HepG2 (cell line): ENCODE data around the gene METRNL. TPM values are rescaled to one million over a fixed set of nuclear protein-coding genes. Genes with fewer than 3 reads are reported as not detected.

ENCODE experiments used
- AGO1 ChIP-seq: fragments of 200-400 bp; formaldehyde crosslinking; IDR thresholded peaks from 2 replicates; pipeline ENCODE4 v1.6.1; 2017; ENCODE audit warnings: mild to moderate bottlenecking, low read depth, low read length, moderate library complexity; ENCODE audit not compliant: poor library complexity, severe bottlenecking
- GABPB1 ChIP-seq: IDR thresholded peaks from 2 replicates; pipeline ENCODE4 v1.6.1; 2016; ENCODE audit warnings: mild to moderate bottlenecking, missing genetic modification reagents, moderate library complexity, missing compliant biosample characterization
- HNRNPUL1 ChIP-seq: fragments of 200-400 bp; formaldehyde crosslinking; IDR thresholded peaks from 2 replicates; pipeline ENCODE4 v1.6.1; 2017; ENCODE audit warnings: low read depth, mild to moderate bottlenecking, low read length, moderate library complexity
- MTA1 ChIP-seq: sonication (generic); formaldehyde crosslinking; IDR thresholded peaks from 2 replicates; pipeline ENCODE4 v1.4.0; 2020; ENCODE audit warnings: missing genetic modification reagents, mild to moderate bottlenecking, borderline replicate concordance
- MTF2 ChIP-seq: sonication (generic); formaldehyde crosslinking; IDR thresholded peaks from 2 replicates; pipeline ENCODE4 v1.5.0; 2020; ENCODE audit warnings: missing genetic modification reagents, borderline replicate concordance
- NR3C1 ChIP-seq: sonication (generic); formaldehyde crosslinking; IDR thresholded peaks from 2 replicates; pipeline ENCODE4 v1.4.0; 2020; ENCODE audit warnings: missing genetic modification reagents
- NRL ChIP-seq: sonication (generic); formaldehyde crosslinking; IDR thresholded peaks from 2 replicates; pipeline ENCODE4 v1.5.0; 2020; ENCODE audit warnings: missing genetic modification reagents, mild to moderate bottlenecking, moderate library complexity, borderline replicate concordance
- THAP7 ChIP-seq: sonication (generic); formaldehyde crosslinking; IDR thresholded peaks from 2 replicates; pipeline ENCODE4 v1.8.1; 2023; ENCODE audit warnings: mild to moderate bottlenecking, missing genetic modification reagents
- ZFX ChIP-seq: sonication (generic); formaldehyde crosslinking; IDR thresholded peaks from 2 replicates; pipeline ENCODE4 v1.4.0; 2020; ENCODE audit warnings: mild to moderate bottlenecking, low read depth, missing genetic modification reagents, moderate library complexity
- ZNF281 ChIP-seq: sonication (generic); formaldehyde crosslinking; IDR thresholded peaks from 2 replicates; pipeline ENCODE4 v1.4.0; 2020; ENCODE audit warnings: missing genetic modification reagents, borderline replicate concordance
- ZNF674 ChIP-seq: sonication (generic); formaldehyde crosslinking; IDR thresholded peaks from 2 replicates; pipeline ENCODE4 v1.5.0; 2020; ENCODE audit warnings: low read depth, mild to moderate bottlenecking, missing genetic modification reagents
- polyA plus RNA-seq, 8 experiments: library from polyadenylated mRNA; depleted of rRNA in 3 of 8; stranded (reverse) in 7 of 8; unstranded in 1 of 8; fragments of >200 nt; fragmentation: Illumina TruSeq in 4 of 8; extraction: Trizol in 4 of 8; gene quantifications; 2 replicates each; pipeline versions ENCODE4 v1.2.1 to v1.2.3, GENCODE V29; 2011 to 2016; ENCODE audit warnings: low read depth in 4 of 8, missing spikeins in 1 of 8, mixed read lengths in 1 of 8; ENCODE audit not compliant: insufficient read depth in 1 of 8
- total RNA-seq, 5 experiments: library from RNA; depleted of rRNA; stranded (reverse); fragments of >200 nt; fragmentation: Illumina TruSeq; extraction: Trizol; gene quantifications; 2 replicates each; pipeline ENCODE4 v1.2.3, GENCODE V29; 2016; ENCODE audit warnings: low read depth in 1 of 5
- TF ChIP-seq, protein P1 (sequence below): sonication (generic); formaldehyde crosslinking; IDR thresholded peaks from 2 replicates; pipeline ENCODE4 v1.5.0; 2020; ENCODE audit warnings: missing genetic modification reagents, mild to moderate bottlenecking, borderline replicate concordance
- TF ChIP-seq, protein P2 (sequence below): sonication (generic); IDR thresholded peaks from 2 replicates; pipeline ENCODE4 v1.6.1; 2016; ENCODE audit warnings: low read depth, borderline replicate concordance

Gene METRNL
- total and polyA plus RNA-seq, 2 of the 13 experiments (the other 11 are each of a cell fraction or from before 2014, with no cell fraction given): 0.66 to 0.84 TPM

DNA sequence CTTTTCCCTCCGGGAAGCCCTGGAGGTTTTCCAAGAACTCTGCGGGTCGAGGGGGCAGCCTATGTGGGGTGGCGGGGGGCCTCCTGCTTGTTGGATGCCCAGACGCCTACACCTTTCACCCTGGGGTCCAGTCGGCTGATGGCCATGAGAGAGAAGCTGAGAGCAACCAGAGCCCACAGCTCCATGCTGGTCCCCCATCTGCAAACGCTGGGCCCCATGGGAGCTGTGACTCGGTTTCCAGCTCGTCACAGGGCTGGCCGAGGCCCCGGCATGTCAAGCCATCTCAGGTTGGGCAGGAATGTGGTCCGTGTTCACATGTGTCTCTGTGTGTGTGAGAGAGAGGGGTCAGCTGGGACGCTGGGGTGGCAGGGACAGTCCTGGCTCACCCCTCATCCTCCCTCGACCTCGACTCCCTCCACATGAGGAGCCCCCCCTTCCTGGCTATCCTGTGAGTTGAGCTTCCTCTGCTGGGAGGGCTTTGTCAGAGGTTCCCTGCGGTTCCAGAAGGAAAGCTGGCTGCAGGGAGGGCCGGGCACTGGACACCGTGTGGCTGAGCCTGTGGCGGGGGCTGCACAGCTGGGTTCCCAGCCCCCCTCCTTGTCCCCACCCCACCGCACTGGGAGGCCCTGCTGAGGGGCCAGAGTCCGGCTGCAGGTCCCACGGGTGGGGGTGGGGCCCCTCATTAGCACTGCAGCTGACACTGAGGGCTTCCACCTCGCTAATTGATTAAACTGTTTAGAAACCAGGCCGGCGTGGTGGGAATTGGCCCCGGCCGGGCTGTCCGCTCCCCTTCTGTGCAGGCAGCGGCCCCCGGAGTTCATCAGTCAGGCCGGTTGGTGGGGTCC, 19.1 kb downstream of the METRNL start (continued):
- TF ChIP-seq NRL (0 out of 2 replicates have a peak, but pooled peaks have one; percentile 19), HNRNPUL1 (no peak), GABPB1 (CRISPR knock-in tag) (peak; percentile 21; the same call in 1 of the 2 replicates), THAP7 (CRISPR knock-in tag) (no peak), AGO1 (no peak), ZNF674 (no peak), MTF2 (peak; percentile 78; the same call in 1 of the 2 replicates), MTA1 (no peak), ZFX (no peak), ZNF281 (CRISPR knock-in tag) (peak; percentile 46; the same call in 1 of the 2 replicates), NR3C1 (CRISPR knock-in tag) (no peak)
- TF ChIP-seq, protein P1, sequence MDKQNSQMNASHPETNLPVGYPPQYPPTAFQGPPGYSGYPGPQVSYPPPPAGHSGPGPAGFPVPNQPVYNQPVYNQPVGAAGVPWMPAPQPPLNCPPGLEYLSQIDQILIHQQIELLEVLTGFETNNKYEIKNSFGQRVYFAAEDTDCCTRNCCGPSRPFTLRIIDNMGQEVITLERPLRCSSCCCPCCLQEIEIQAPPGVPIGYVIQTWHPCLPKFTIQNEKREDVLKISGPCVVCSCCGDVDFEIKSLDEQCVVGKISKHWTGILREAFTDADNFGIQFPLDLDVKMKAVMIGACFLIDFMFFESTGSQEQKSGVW (CRISPR knock-in tag): no peak
- TF ChIP-seq, protein P2, sequence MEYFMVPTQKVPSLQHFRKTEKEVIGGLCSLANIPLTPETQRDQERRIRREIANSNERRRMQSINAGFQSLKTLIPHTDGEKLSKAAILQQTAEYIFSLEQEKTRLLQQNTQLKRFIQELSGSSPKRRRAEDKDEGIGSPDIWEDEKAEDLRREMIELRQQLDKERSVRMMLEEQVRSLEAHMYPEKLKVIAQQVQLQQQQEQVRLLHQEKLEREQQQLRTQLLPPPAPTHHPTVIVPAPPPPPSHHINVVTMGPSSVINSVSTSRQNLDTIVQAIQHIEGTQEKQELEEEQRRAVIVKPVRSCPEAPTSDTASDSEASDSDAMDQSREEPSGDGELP: peak; percentile 57; the same call in 1 of the 2 replicates
